Measurements from ENCODE around the gene PRR5L.

PRR5L gene

GRCh38 chr11:36513965-36514364 lies 217.9 kb downstream of the PRR5L start:
- Histone ChIP-seq H3K9me3 (ENCODE audit: control insufficient read depth, low read length) (peaks cover 9% of the 10 kb centered on the region), H3K36me3 (ENCODE audit: control insufficient read depth, insufficient read depth, low read length, severe bottlenecking) (no peaks in the 10 kb centered on the region), H3K27me3 (replicated peaks; ENCODE audit: control insufficient read depth, insufficient read depth, low read length) (no peaks in the 10 kb centered on the region), H3K4me3 (ENCODE audit: low read length) (no peak overlapping the region), H3K9ac (ENCODE audit: low read length) (no peak overlapping the region), H3K4me1 (ENCODE audit: control insufficient read depth, insufficient read depth, low read length) (no peaks in the 10 kb centered on the region)
- no peak for DNase-seq (ENCODE audit: low read depth)
